Measurements from ENCODE around the gene INA.
A peak's percentile ranks its signal among the peaks of the same experiment; 100 is the strongest.
"Not testable (repeated sequence)": the region's sequence is repeated elsewhere in the genome, so short reads cannot be mapped to it uniquely, and the experiment has no call there.

INA gene

GRCh38 chr10:103257812-103258211 is 19.1 kb upstream of the INA start:
- Mint-ChIP-seq H3K36me3 (peaks cover 10% of the 10 kb centered on the region), H3K27ac (no peak overlapping the region), H3K4me3 (no peak overlapping the region), H3K27me3 (peaks cover 15% of the 10 kb centered on the region), H3K9me3 (peaks cover 7% of the 10 kb centered on the region), H3K4me1 (no peaks in the 10 kb centered on the region)

DNA sequence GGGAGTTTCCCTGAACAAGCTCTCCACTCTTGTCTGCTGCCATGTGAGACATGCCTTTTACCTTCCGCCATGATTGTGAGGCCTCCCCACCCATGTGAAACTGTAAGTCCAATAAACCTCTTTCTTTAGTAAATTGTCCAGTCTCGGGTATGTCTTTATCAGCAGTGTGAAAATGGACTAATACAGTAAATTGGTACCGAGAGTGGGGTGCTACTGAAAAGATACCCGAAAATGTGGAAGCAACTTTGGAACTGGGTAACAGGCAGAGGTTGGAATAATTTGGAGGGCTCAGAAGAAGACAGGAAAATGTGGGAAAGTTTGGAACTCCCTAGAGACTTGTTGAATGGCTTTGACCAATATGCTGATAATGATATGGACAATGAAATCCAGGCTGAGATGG is 18.0 kb upstream of the INA start:
- H3K9me3 Mint-ChIP-seq, H3K4me1 Mint-ChIP-seq, H3K27ac Mint-ChIP-seq, H3K4me3 Mint-ChIP-seq, H3K36me3 Mint-ChIP-seq: not testable (repeated sequence)
- peaks cover 24% of the 10 kb centered on the region for H3K27me3 Mint-ChIP-seq

GRCh38 chr10:103259989-103260388 is 16.9 kb upstream of the INA start:
- peaks cover 26% of the 10 kb centered on the region for H3K27me3 Mint-ChIP-seq

GRCh38 chr10:103262229-103262628 is 14.7 kb upstream of the INA start:
- no peak overlapping the region for H3K27ac Mint-ChIP-seq
- no peak overlapping the region for H3K4me3 Mint-ChIP-seq
- peaks cover 10% of the 10 kb centered on the region for H3K36me3 Mint-ChIP-seq
- H3K27me3 Mint-ChIP-seq, result peaks cover 36% of the 10 kb centered on the region
- peaks cover 7% of the 10 kb centered on the region for H3K9me3 Mint-ChIP-seq
- H3K4me1 Mint-ChIP-seq, result no peaks in the 10 kb centered on the region

More at GRCh38 chr10:103259989-103260388, 16.9 kb upstream of the INA start:
- Mint-ChIP-seq H3K4me1 (no peaks in the 10 kb centered on the region), H3K9me3 (peaks cover 7% of the 10 kb centered on the region), H3K36me3 (peaks cover 10% of the 10 kb centered on the region), H3K4me3 (no peak overlapping the region), H3K27ac (no peak overlapping the region)

DNA sequence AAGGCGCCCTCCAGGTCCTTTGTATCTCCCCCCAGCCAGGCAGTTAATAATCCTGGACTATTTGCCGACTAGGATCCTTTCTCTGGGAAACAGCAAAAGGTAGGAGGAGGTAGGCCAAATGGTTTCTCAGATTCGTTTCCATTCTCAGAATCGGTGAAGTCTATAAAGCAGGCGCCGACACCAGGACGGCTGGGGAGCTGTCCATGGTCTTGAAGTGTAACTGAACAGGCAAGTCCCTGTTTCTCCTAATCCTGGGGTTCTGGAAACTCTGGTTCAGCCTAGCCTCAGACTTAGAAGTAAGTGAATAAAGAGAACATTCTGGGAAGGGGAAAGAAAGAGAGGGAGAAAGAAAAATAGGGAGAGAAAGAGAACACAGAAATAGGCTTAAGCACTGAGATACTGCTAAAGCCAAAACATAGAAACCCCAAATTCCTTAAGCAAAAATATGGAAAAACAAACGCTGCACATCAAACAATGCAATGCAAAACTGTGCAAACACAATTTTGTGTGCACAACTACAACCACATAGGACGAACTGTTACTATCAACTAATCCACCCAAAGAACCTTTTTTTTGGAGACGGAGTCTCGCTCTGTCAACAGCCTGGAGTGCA is 11.1 kb upstream of the INA start:
- Mint-ChIP-seq H3K4me3 (no peak overlapping the region), H3K27ac (no peak overlapping the region), H3K4me1 (no peaks in the 10 kb centered on the region), H3K36me3 (no peaks in the 10 kb centered on the region), H3K27me3 (peaks cover 34% of the 10 kb centered on the region), H3K9me3 (no peaks in the 10 kb centered on the region)

- H3K27me3 Mint-ChIP-seq, result peaks cover 25% of the 10 kb centered on the region
- H3K4me1 Mint-ChIP-seq, result peaks cover 3% of the 10 kb centered on the region
- no peak overlapping the region for H3K4me3 Mint-ChIP-seq
- H3K27ac Mint-ChIP-seq, result no peak overlapping the region
- no peaks in the 10 kb centered on the region for H3K36me3 Mint-ChIP-seq
- H3K9me3 Mint-ChIP-seq, result no peaks in the 10 kb centered on the region
These were observed 3.9 kb upstream of the INA start for GRCh38 chr10:103273041-103273441.

GRCh38 chr10:103276251-103276895 is 565 bp upstream of the INA start:
- H3K27ac Mint-ChIP-seq, result no peak overlapping the region
- H3K27me3 Mint-ChIP-seq, result peaks cover 43% of the 10 kb centered on the region
- H3K4me1 Mint-ChIP-seq, result peaks cover 7% of the 10 kb centered on the region
- peak overlapping the region; percentile 39 for H3K4me3 Mint-ChIP-seq
- H3K9me3 Mint-ChIP-seq, result no peaks in the 10 kb centered on the region
- H3K36me3 Mint-ChIP-seq, result peaks cover 3% of the 10 kb centered on the region

DNA sequence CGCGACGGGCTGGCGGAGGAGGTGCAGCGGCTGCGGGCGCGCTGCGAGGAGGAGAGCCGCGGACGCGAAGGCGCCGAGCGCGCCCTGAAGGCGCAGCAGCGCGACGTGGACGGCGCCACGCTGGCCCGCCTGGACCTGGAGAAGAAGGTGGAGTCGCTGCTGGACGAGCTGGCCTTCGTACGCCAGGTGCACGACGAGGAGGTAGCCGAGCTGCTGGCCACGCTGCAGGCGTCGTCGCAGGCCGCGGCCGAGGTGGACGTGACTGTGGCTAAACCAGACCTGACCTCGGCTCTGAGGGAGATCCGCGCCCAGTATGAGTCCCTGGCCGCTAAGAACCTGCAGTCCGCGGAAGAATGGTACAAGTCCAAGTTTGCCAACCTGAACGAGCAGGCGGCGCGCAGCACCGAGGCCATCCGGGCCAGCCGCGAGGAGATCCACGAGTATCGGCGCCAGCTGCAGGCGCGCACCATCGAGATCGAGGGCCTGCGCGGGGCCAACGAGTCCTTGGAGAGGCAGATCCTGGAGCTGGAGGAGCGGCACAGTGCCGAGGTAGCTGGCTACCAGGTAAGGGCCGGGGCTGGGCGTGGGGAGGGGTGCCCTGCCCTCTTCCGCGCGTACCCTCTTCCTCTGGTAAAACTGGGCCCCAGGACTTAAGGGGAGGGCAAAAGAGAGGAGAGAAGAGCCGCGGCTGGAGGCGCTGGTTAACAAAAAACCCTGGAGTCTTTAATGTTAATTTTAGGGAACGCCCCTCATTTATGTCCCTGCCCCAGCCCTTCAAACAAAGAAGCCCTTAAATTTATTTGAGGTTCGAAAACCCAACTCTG is 987 bp downstream of the INA start:
- H3K9me3 Mint-ChIP-seq, result no peaks in the 10 kb centered on the region
- peaks cover 7% of the 10 kb centered on the region for H3K4me1 Mint-ChIP-seq
- H3K27ac Mint-ChIP-seq, result no peak overlapping the region
- peaks cover 45% of the 10 kb centered on the region for H3K27me3 Mint-ChIP-seq
- H3K36me3 Mint-ChIP-seq, result peaks cover 3% of the 10 kb centered on the region
- H3K4me3 Mint-ChIP-seq, result no peak overlapping the region

- Mint-ChIP-seq H3K4me3 (no peak overlapping the region), H3K4me1 (peaks cover 7% of the 10 kb centered on the region), H3K36me3 (peaks cover 3% of the 10 kb centered on the region), H3K27me3 (peaks cover 49% of the 10 kb centered on the region), H3K9me3 (no peaks in the 10 kb centered on the region), H3K27ac (no peak overlapping the region)
These were observed 1.5 kb downstream of the INA start for GRCh38 chr10:103278537-103278823.

DNA sequence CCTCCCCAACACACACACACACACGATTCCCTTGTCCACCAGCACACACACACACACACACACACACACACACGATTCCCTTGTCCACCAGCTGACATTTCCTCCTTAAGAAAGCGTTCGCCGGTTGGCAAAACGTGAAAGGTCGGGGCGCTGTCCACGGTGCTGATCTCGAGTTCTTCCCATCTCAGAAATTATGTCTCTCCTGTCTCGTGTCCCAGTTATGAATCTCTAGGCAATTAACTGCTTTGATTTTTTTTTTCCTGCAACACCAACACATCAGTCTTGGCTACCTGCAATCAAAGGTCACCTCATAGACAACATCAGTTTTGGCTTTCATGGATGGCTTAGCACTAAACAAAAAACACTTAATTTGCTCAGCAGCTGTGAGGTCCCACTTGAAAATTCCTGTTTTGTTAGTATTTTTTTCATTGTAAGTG is 1.9 kb downstream of the INA start:
- peaks cover 50% of the 10 kb centered on the region for H3K27me3 Mint-ChIP-seq
- no peak overlapping the region for H3K27ac Mint-ChIP-seq
- no peaks in the 10 kb centered on the region for H3K9me3 Mint-ChIP-seq
- peaks cover 3% of the 10 kb centered on the region for H3K36me3 Mint-ChIP-seq
- peak overlapping the region; percentile 26 for H3K4me3 Mint-ChIP-seq
- H3K4me1 Mint-ChIP-seq, result peaks cover 7% of the 10 kb centered on the region

DNA sequence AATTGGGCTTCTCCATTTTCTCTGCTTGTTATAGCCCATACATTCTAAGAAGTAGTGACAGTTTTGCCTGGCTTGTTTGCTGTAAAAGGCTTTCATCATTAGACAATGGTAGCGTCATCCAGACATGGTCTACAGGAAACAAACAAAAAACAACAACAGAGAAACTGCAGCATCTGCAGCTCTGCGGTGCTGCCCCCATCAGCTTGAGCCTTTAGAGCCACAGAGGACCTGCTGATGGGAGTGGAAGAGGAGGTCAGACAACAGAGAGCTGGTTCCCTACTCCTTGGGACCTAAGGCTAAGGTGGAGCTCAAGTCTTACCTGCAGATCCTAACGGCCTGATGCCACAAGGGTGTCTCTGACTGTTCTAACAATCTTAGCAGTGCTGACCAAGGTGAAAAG is 3.1 kb downstream of the INA start:
- peaks cover 3% of the 10 kb centered on the region for H3K36me3 Mint-ChIP-seq
- H3K4me1 Mint-ChIP-seq, result peaks cover 7% of the 10 kb centered on the region
- no peaks in the 10 kb centered on the region for H3K9me3 Mint-ChIP-seq
- no peak overlapping the region for H3K27ac Mint-ChIP-seq
- peaks cover 54% of the 10 kb centered on the region for H3K27me3 Mint-ChIP-seq
- H3K4me3 Mint-ChIP-seq, result no peak overlapping the region

DNA sequence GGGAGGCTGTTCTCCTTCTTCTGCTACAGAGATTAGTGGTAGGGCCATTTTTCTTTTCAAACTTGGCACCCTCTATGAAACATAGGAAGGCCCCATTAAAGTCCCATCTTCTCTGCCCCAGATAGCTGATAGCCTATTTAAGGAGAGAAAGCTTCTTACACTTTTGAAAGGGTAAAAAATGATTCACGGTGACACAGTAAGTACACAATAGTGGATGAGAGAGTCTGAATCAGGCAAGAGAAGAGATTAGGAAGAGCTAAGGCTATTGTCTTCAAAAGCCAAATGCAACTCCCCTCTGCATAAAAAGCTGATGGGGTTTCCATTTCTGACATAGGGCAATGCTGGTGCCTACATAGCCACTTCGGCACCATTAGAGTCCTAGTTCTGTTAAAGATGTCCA is 3.6 kb downstream of the INA start:
- Mint-ChIP-seq H3K9me3 (no peaks in the 10 kb centered on the region), H3K27me3 (peaks cover 49% of the 10 kb centered on the region), H3K4me3 (no peak overlapping the region), H3K36me3 (peaks cover 3% of the 10 kb centered on the region), H3K4me1 (peaks cover 7% of the 10 kb centered on the region), H3K27ac (no peak overlapping the region)

DNA sequence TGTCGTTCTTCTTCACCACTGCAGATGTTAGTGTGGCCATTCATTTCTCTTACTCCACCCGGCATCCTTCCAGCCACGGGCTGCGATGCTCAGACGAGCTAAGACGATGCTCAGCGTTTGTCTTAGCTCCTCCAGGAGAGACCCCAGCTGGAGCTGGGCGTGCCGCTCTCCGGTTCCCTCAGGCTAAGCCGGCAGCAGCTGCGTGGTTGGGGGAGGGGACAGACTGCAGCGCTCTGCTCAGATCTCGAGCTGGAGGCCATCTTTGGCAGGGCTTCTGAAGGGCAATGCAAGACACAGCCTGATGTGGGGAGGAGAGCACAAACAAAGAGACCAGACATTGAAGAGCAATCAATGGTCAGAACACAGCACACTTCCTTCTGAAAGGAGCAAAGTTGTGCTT is 4.8 kb downstream of the INA start:
- Mint-ChIP-seq H3K27ac (no peak overlapping the region), H3K9me3 (no peaks in the 10 kb centered on the region), H3K36me3 (peaks cover 3% of the 10 kb centered on the region), H3K4me1 (peaks cover 4% of the 10 kb centered on the region), H3K27me3 (peaks cover 48% of the 10 kb centered on the region), H3K4me3 (no peak overlapping the region)

DNA sequence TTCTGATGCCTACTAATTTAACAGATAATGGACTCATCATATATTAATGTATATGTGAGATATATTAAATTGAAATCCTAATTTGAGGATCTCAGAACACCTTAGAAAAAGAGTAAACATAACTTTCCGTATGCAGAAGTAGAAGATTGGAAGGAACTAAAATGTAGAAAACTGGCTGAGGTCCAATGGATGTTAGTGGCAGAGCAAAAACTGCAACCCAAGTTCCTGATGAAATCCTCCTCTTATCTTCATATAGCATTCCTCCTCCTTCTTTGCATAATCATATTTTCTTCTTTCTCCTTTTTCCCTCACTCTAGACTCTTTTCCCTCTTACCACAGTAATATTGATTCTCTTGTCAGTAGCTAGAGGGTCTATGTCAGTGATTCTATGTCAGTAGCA is 6.0 kb downstream of the INA start:
- H3K4me3 Mint-ChIP-seq, result no peak overlapping the region
- peaks cover 3% of the 10 kb centered on the region for H3K36me3 Mint-ChIP-seq
- peaks cover 50% of the 10 kb centered on the region for H3K27me3 Mint-ChIP-seq
- H3K9me3 Mint-ChIP-seq, result no peaks in the 10 kb centered on the region
- no peak overlapping the region for H3K27ac Mint-ChIP-seq
- peaks cover 4% of the 10 kb centered on the region for H3K4me1 Mint-ChIP-seq

GRCh38 chr10:103284170-103284569 is 7.2 kb downstream of the INA start:
- Mint-ChIP-seq H3K27me3 (peaks cover 46% of the 10 kb centered on the region), H3K4me3 (no peak overlapping the region)

GRCh38 chr10:103287992-103288391 is 11.1 kb downstream of the INA start:
- H3K27me3 Mint-ChIP-seq, result peaks cover 34% of the 10 kb centered on the region
- no peak overlapping the region for H3K27ac Mint-ChIP-seq
- H3K36me3 Mint-ChIP-seq, result no peaks in the 10 kb centered on the region
- no peaks in the 10 kb centered on the region for H3K9me3 Mint-ChIP-seq
- H3K4me1 Mint-ChIP-seq, result no peaks in the 10 kb centered on the region
- H3K4me3 Mint-ChIP-seq, result no peak overlapping the region

More at GRCh38 chr10:103284170-103284569, 7.2 kb downstream of the INA start:
- Mint-ChIP-seq H3K27ac (no peak overlapping the region), H3K4me1 (no peaks in the 10 kb centered on the region), H3K9me3 (no peaks in the 10 kb centered on the region), H3K36me3 (no peaks in the 10 kb centered on the region)

All from activated naive CD4-positive, alpha-beta T cell treated with anti-CD3 and anti-CD28 coated beads, Interleukin-2, amount 50 U/mL, for 24 hours (primary cell).